GM21360 (cell line): ENCODE data around the gene SLC17A6.

Experiments used
- ATAC-seq: cut with Tn5 transposase; IDR thresholded peaks from one replicate; pipeline ENCODE4 v1.9.1; 2021; ENCODE audit warnings: mild to moderate bottlenecking, moderate library complexity; ENCODE audit not compliant: unreplicated experiment

SLC17A6 gene

GRCh38 chr11:22337596-22338485 is at the start of gene SLC17A6:
Gene SLC17A6 (plus strand): TSS chr11:22338381. CDS start chr11:22338534, 153 bp downstream.
- ATAC-seq, result no peak

- no peak for ATAC-seq
These were observed 35.8 kb upstream of the SLC17A6 start for GRCh38 chr11:22302368-22302767.

- no peak for ATAC-seq
These were observed 33.7 kb upstream of the SLC17A6 start for GRCh38 chr11:22304337-22304961.

GRCh38 chr11:22317656-22318055 is 20.5 kb upstream of the SLC17A6 start:
- no peak for ATAC-seq

GRCh38 chr11:22331771-22332170 is 6.4 kb upstream of the SLC17A6 start:
- no peak for ATAC-seq

GRCh38 chr11:22336587-22336986 is 1.6 kb upstream of the SLC17A6 start:
- no peak for ATAC-seq

GRCh38 chr11:22339611-22340010 is 1.4 kb downstream of the SLC17A6 start:
- no peak for ATAC-seq

- no peak for ATAC-seq
These were observed 2.1 kb downstream of the SLC17A6 start for GRCh38 chr11:22340235-22340634.

- ATAC-seq, result no peak
These were observed 2.8 kb downstream of the SLC17A6 start for GRCh38 chr11:22340701-22341587.

GRCh38 chr11:22341588-22341931 is 3.4 kb downstream of the SLC17A6 start:
- no peak for ATAC-seq

- ATAC-seq, result no peak
These were observed 4.2 kb downstream of the SLC17A6 start for GRCh38 chr11:22342211-22343031.

GRCh38 chr11:22343032-22343324 is 4.8 kb downstream of the SLC17A6 start:
- ATAC-seq, result no peak

- no peak for ATAC-seq
These were observed 5.3 kb downstream of the SLC17A6 start for GRCh38 chr11:22343371-22344032.

- no peak for ATAC-seq
These were observed 5.9 kb downstream of the SLC17A6 start for GRCh38 chr11:22344081-22344480.

- no peak for ATAC-seq
These were observed 8.1 kb downstream of the SLC17A6 start for GRCh38 chr11:22346282-22346681.

GRCh38 chr11:22347857-22348487 is 9.8 kb downstream of the SLC17A6 start:
- no peak for ATAC-seq

- ATAC-seq, result no peak
These were observed 11.3 kb downstream of the SLC17A6 start for GRCh38 chr11:22349491-22349890.

- ATAC-seq, result no peak
These were observed 21.1 kb downstream of the SLC17A6 start for GRCh38 chr11:22359295-22359694.

GRCh38 chr11:22371160-22371559 is 33.0 kb downstream of the SLC17A6 start:
- no peak for ATAC-seq

- no peak for ATAC-seq
These were observed 48.9 kb downstream of the SLC17A6 start for GRCh38 chr11:22387126-22387525.
